DND-41 (cell line): ENCODE results near the gene BMP8B.

Source experiments
- ATAC-seq: fragments of 200-7000 bp; cut with Tn5 transposase; 3 replicates; pipeline ENCODE4 v1.9.1; 2021; ENCODE audit warnings: low read depth; ENCODE audit not compliant: insufficient read depth
- DNase-seq: peaks from one replicate; pipeline ENCODE4 v3.0.0-alpha.2; 2020
- H2AFZ ChIP-seq: 2 replicates; pipeline ENCODE4 v1.6.0; 2012; ENCODE audit warnings: low read depth, low read length
- H3K27ac ChIP-seq: 2 replicates; pipeline ENCODE4 v1.5.1; 2012; ENCODE audit warnings: low read length, inconsistent platforms
- H3K27me3 ChIP-seq: fragments of 200-600 bp; sonication (generic); 2 replicates; pipeline ENCODE4 v1.6.0; 2012; ENCODE audit warnings: low read length, mild to moderate bottlenecking, inconsistent platforms; ENCODE audit not compliant: insufficient read depth, poor library complexity
- H3K36me3 ChIP-seq: 2 replicates; pipeline ENCODE4 v1.5.1; 2012; ENCODE audit warnings: low read length, inconsistent platforms; ENCODE audit not compliant: insufficient read depth
- H3K4me1 ChIP-seq: 2 replicates; pipeline ENCODE4 v1.5.1; 2012; ENCODE audit warnings: mild to moderate bottlenecking, low read length; ENCODE audit not compliant: insufficient read depth
- H3K4me2 ChIP-seq: 2 replicates; pipeline ENCODE4 v1.6.0; 2012; ENCODE audit warnings: mild to moderate bottlenecking, moderate library complexity, low read length, inconsistent platforms; ENCODE audit not compliant: insufficient read depth
- H3K4me3 ChIP-seq, 2 experiments: fragments of 200-600 bp in 1 of 2; shearing (Covaris generic) in 1 of 2; 2 replicates each; pipeline ENCODE4 v1.5.1; 2012 to 2016; ENCODE audit warnings: inconsistent platforms in 2 of 2, low read length in 2 of 2, mild to moderate bottlenecking in 2 of 2, low read depth in 1 of 2, moderate library complexity in 1 of 2
- H3K79me2 ChIP-seq: 2 replicates; pipeline ENCODE4 v1.6.0; 2012; ENCODE audit warnings: low read length, inconsistent platforms; ENCODE audit not compliant: insufficient read depth
- H3K9ac ChIP-seq: 2 replicates; pipeline ENCODE4 v1.6.0; 2012; ENCODE audit warnings: low read depth, mild to moderate bottlenecking, inconsistent platforms, low read length, moderate library complexity
- H3K9me3 ChIP-seq: 2 replicates; pipeline ENCODE4 v1.5.1; 2012; ENCODE audit warnings: low read length, moderate library complexity, mild to moderate bottlenecking, inconsistent platforms; ENCODE audit not compliant: insufficient read depth, severe bottlenecking
- H4K20me1 ChIP-seq: 2 replicates; pipeline ENCODE4 v1.6.0; 2012; ENCODE audit warnings: low read length; ENCODE audit not compliant: insufficient read depth
- EZH2 ChIP-seq: IDR thresholded peaks from 3 replicates; pipeline ENCODE4 v1.6.1; 2012; ENCODE audit warnings: borderline replicate concordance, low read depth, mild to moderate bottlenecking, moderate library complexity, low read length, inconsistent platforms; ENCODE audit not compliant: severe bottlenecking
- TF ChIP-seq, protein P1 (sequence below): IDR thresholded peaks from 2 replicates; pipeline ENCODE4 v1.5.1; 2012; ENCODE audit warnings: borderline replicate concordance, low read length, moderate library complexity, mild to moderate bottlenecking; ENCODE audit not compliant: poor library complexity, severe bottlenecking; ENCODE audit errors: extremely low read depth

The BMP8B gene

DNA sequence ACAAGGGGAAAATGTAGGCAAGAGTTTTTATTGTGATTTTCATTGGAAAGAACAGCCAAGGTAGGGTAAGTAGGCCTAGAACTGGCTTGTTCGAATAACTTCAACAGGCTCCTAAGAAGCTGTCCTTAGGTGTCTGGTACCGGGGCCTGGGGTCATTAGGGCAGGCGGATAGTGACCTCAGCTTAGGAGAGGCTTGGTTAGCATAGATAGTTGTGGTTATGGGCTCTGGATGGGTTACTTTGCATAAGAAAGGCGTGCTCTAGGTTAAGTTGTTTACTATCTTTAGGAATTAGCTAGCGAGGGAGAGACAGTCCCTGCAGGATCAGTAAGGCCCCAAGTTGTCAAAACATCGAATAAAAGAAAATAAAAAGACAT, 76.7 kb downstream of the BMP8B start:
- ATAC-seq (no peak), DNase-seq (no peak)
- Histone ChIP-seq H2AFZ (no peak overlapping the region), H3K27me3 (peaks cover 18% of the 10 kb centered on the region), H3K9ac (no peak overlapping the region), H3K9me3 (no peaks in the 10 kb centered on the region), H3K79me2 (no peaks in the 10 kb centered on the region), H3K36me3 (no peaks in the 10 kb centered on the region), H3K4me1 (no peaks in the 10 kb centered on the region), H3K4me3 (no peak overlapping the region), H3K4me2 (no peak overlapping the region), H3K27ac (no peak overlapping the region), H4K20me1 (no peaks in the 10 kb centered on the region)
- TF ChIP-seq, protein P1, sequence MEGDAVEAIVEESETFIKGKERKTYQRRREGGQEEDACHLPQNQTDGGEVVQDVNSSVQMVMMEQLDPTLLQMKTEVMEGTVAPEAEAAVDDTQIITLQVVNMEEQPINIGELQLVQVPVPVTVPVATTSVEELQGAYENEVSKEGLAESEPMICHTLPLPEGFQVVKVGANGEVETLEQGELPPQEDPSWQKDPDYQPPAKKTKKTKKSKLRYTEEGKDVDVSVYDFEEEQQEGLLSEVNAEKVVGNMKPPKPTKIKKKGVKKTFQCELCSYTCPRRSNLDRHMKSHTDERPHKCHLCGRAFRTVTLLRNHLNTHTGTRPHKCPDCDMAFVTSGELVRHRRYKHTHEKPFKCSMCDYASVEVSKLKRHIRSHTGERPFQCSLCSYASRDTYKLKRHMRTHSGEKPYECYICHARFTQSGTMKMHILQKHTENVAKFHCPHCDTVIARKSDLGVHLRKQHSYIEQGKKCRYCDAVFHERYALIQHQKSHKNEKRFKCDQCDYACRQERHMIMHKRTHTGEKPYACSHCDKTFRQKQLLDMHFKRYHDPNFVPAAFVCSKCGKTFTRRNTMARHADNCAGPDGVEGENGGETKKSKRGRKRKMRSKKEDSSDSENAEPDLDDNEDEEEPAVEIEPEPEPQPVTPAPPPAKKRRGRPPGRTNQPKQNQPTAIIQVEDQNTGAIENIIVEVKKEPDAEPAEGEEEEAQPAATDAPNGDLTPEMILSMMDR: no peak
- no peak for TF ChIP-seq EZH2

DNA sequence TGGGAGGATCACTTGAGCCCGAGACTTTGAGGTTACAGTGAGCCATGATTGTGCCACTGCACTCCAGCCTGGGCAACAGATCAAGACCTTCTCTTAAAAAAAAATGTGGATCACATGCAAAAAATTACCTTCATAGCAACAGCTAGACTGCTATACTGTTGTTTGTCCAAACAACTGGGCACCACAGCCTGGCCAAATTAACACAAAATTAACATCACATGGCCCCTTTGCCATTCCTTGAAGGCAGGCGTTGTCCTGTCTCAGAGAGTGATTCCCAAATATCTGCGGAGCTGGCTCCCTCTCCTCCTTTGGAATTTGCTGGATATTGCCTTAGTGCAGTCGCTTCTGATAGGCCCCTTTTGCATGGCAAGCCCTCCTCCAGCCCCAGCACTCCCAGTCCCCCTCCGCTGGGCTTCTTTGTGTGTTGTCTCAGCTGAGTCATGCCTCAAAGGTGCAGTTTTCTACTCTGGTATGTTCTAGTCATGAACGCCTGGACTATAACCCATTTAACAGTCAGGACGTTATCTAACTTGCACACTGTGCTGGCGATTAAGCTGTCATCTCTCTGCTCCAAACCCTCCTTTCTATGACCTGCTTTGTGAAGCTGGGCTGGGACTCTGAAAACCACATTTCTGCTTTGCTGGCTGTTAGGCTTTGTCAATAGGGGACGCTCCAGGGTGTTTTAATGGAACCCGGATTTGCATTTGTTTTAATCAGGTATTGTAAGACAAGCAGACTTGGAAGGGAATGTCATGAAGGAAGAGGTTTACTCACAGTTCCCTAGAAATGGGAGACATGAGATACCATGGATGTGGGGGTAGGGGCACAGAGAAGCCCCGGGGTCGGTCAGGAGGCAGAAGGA, 77.3 kb downstream of the BMP8B start:
- no peak overlapping the region for H3K4me3 ChIP-seq
- peaks cover 22% of the 10 kb centered on the region for H3K27me3 ChIP-seq
- no peaks in the 10 kb centered on the region for H3K4me1 ChIP-seq
- H4K20me1 ChIP-seq: no peaks in the 10 kb centered on the region
- no peak overlapping the region for H3K27ac ChIP-seq
- no peak overlapping the region for H3K4me2 ChIP-seq
- no peak overlapping the region for H3K9ac ChIP-seq
- no peaks in the 10 kb centered on the region for H3K9me3 ChIP-seq
- DNase-seq: no peak
- no peaks in the 10 kb centered on the region for H3K36me3 ChIP-seq
- no peak for ATAC-seq
- TF ChIP-seq, protein P1: no peak
- no peak for TF ChIP-seq EZH2
- H2AFZ ChIP-seq: no peak overlapping the region
- H3K79me2 ChIP-seq: no peaks in the 10 kb centered on the region

DNA sequence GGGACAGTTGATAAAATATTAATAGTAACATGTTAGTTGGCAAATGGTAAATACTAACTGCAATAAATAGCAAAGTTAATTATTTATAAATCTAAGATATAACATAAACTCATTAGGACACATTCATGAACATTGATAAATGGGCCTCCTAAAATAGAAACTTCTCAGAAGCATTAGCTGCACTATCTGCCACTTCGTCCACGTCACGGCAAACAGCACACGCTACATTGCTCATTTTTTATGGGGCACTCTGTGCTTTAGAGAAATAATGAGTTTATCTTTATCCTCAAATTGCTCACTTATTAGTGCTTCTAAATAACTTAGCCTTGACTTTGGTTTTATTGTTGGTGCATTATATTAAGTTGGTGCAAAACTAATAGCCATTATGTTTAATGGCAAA, 81.2 kb downstream of the BMP8B start:
- H3K4me2 ChIP-seq: no peak overlapping the region
- H3K4me3 ChIP-seq: no peak overlapping the region
- DNase-seq (no peak), ATAC-seq (no peak)
- no peak for TF ChIP-seq EZH2
- TF ChIP-seq, protein P1: no peak
- H3K4me1 ChIP-seq: no peaks in the 10 kb centered on the region
- H3K27ac ChIP-seq: no peak overlapping the region
- peaks cover 19% of the 10 kb centered on the region for H3K27me3 ChIP-seq
- H4K20me1 ChIP-seq: no peaks in the 10 kb centered on the region
- no peaks in the 10 kb centered on the region for H3K9me3 ChIP-seq
- no peaks in the 10 kb centered on the region for H3K36me3 ChIP-seq
- no peak overlapping the region for H3K9ac ChIP-seq
- no peak overlapping the region for H2AFZ ChIP-seq
- H3K79me2 ChIP-seq: no peaks in the 10 kb centered on the region
